ENCODE data around the gene PRUNE2.

DNA sequence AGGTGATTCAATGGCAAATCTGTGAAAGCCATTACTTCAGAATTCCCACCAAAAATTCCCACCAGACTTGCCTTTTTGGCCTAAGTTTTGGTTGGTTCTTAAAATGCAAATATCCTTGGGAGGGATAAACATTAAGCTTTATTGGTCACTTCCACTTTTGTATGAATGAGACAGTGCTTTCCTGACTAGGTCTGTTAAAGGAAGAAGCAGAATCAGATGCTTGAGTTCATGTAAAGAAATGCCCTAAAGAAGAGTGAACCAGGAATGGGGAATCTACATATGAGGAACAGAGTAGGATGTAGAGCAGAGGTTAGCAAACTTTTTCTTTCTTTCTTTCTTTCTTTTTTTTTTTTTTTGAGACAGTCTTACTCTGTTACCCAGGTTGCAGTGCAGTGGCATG is 317.6 kb downstream of the PRUNE2 start:
- no peak for TF ChIP-seq POLR2A (IDR thresholded peaks at IDR 0.05; ENCODE audit: borderline replicate concordance, extremely low read depth, insufficient read depth, insufficient read length)
- TF ChIP-seq, protein P1, sequence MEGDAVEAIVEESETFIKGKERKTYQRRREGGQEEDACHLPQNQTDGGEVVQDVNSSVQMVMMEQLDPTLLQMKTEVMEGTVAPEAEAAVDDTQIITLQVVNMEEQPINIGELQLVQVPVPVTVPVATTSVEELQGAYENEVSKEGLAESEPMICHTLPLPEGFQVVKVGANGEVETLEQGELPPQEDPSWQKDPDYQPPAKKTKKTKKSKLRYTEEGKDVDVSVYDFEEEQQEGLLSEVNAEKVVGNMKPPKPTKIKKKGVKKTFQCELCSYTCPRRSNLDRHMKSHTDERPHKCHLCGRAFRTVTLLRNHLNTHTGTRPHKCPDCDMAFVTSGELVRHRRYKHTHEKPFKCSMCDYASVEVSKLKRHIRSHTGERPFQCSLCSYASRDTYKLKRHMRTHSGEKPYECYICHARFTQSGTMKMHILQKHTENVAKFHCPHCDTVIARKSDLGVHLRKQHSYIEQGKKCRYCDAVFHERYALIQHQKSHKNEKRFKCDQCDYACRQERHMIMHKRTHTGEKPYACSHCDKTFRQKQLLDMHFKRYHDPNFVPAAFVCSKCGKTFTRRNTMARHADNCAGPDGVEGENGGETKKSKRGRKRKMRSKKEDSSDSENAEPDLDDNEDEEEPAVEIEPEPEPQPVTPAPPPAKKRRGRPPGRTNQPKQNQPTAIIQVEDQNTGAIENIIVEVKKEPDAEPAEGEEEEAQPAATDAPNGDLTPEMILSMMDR (IDR thresholded peaks at IDR 0.05 in 2 of 3, conservative IDR thresholded peaks at IDR 0.05 in 1 of 3; ENCODE audit: borderline replicate concordance in 1 of 3, insufficient read depth in 1 of 3, low read depth in 2 of 3, low read length in 2 of 3): no peak
- TF ChIP-seq POLR2AphosphoS5 (IDR thresholded peaks at IDR 0.05; ENCODE audit: low read depth, low read length): no peak
- TF ChIP-seq EGR1 (IDR thresholded peaks at IDR 0.05; ENCODE audit: low read depth): no peak
- TF ChIP-seq SP1 (IDR thresholded peaks at IDR 0.05; ENCODE audit: low read depth): no peak
- TF ChIP-seq, protein P2, sequence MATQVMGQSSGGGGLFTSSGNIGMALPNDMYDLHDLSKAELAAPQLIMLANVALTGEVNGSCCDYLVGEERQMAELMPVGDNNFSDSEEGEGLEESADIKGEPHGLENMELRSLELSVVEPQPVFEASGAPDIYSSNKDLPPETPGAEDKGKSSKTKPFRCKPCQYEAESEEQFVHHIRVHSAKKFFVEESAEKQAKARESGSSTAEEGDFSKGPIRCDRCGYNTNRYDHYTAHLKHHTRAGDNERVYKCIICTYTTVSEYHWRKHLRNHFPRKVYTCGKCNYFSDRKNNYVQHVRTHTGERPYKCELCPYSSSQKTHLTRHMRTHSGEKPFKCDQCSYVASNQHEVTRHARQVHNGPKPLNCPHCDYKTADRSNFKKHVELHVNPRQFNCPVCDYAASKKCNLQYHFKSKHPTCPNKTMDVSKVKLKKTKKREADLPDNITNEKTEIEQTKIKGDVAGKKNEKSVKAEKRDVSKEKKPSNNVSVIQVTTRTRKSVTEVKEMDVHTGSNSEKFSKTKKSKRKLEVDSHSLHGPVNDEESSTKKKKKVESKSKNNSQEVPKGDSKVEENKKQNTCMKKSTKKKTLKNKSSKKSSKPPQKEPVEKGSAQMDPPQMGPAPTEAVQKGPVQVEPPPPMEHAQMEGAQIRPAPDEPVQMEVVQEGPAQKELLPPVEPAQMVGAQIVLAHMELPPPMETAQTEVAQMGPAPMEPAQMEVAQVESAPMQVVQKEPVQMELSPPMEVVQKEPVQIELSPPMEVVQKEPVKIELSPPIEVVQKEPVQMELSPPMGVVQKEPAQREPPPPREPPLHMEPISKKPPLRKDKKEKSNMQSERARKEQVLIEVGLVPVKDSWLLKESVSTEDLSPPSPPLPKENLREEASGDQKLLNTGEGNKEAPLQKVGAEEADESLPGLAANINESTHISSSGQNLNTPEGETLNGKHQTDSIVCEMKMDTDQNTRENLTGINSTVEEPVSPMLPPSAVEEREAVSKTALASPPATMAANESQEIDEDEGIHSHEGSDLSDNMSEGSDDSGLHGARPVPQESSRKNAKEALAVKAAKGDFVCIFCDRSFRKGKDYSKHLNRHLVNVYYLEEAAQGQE (IDR thresholded peaks at IDR 0.05; ENCODE audit: low read depth): no peak
- TF ChIP-seq ZFX (IDR thresholded peaks at IDR 0.05): no peak
- no peak for TF ChIP-seq ZNF274 (IDR thresholded peaks at IDR 0.05; ENCODE audit: low read depth, low read length)
- TF ChIP-seq FOSL1 (IDR thresholded peaks at IDR 0.05; ENCODE audit: low read depth): no peak

Data from HCT116 (cell line).